ENCODE measurements around the gene PDP2.

DNA sequence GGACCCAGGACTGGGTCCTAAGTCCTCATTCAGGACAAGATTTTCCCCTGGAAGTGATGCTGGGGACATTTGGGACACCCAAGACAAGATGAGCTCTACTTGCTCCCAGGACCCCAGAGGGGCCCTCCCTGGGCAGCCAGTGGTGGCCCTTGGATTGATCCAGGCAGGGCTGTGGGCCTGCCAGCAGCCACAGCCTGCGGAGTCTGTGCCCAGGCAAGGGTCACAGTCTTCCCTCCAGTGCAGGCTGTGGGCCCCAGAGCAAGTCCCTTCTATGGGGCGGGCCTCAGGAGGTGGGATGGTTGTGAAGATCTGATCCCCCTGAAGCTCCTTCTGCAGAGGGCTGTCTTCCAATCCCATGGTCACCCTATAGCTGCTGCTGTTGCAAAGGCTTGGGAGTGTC is 23.5 kb upstream of the PDP2 start:
- no peak for TF ChIP-seq POLR2A (IDR thresholded peaks at IDR 0.05)
- TF ChIP-seq, protein P1, sequence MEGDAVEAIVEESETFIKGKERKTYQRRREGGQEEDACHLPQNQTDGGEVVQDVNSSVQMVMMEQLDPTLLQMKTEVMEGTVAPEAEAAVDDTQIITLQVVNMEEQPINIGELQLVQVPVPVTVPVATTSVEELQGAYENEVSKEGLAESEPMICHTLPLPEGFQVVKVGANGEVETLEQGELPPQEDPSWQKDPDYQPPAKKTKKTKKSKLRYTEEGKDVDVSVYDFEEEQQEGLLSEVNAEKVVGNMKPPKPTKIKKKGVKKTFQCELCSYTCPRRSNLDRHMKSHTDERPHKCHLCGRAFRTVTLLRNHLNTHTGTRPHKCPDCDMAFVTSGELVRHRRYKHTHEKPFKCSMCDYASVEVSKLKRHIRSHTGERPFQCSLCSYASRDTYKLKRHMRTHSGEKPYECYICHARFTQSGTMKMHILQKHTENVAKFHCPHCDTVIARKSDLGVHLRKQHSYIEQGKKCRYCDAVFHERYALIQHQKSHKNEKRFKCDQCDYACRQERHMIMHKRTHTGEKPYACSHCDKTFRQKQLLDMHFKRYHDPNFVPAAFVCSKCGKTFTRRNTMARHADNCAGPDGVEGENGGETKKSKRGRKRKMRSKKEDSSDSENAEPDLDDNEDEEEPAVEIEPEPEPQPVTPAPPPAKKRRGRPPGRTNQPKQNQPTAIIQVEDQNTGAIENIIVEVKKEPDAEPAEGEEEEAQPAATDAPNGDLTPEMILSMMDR (IDR thresholded peaks at IDR 0.05) = no peak
